Aorta (tissue), 5 donors: ENCODE results near the gene KCNMA1. TPM values are rescaled to one million over a fixed set of nuclear protein-coding genes. Genes with fewer than 3 reads are reported as not detected.

Experiments
- ATAC-seq: fragments of 200-7000 bp; cut with Tn5 transposase; one replicate; pipeline ENCODE4 v1.9.1; 2022; ENCODE audit warnings: moderate library complexity; ENCODE audit not compliant: low FRiP score
- DNase-seq, 2 donors: peaks; one replicate each; pipeline ENCODE4 v3.0.0-alpha.2; 2020
- H3K27ac ChIP-seq, 2 donors: one replicate each; pipeline ENCODE4 v1.5.1; 2013; ENCODE audit warnings: low read length in 2 of 2, mild to moderate bottlenecking in 2 of 2, moderate library complexity in 2 of 2, control low read depth in 1 of 2, inconsistent platforms in 1 of 2, low read depth in 1 of 2
- H3K27me3 ChIP-seq, 2 donors: one replicate each; pipeline ENCODE4 v1.6.1; 2013; ENCODE audit warnings: control low read depth in 1 of 2, low read length in 1 of 2, mild to moderate bottlenecking in 1 of 2, moderate library complexity in 1 of 2; ENCODE audit not compliant: insufficient read depth in 2 of 2, control insufficient read depth in 1 of 2
- H3K36me3 ChIP-seq, 2 donors: one replicate each; pipeline ENCODE4 v1.6.1; 2013; ENCODE audit warnings: control low read depth in 1 of 2, low read length in 1 of 2, mild to moderate bottlenecking in 1 of 2; ENCODE audit not compliant: insufficient read depth in 2 of 2, control insufficient read depth in 1 of 2
- H3K4me1 ChIP-seq, 2 donors: one replicate each; pipeline ENCODE4 v1.6.1; 2013; ENCODE audit warnings: low read length in 2 of 2, control low read depth in 1 of 2, mild to moderate bottlenecking in 1 of 2, moderate library complexity in 1 of 2; ENCODE audit not compliant: insufficient read depth in 2 of 2, control insufficient read depth in 1 of 2
- H3K4me3 ChIP-seq, 2 donors: one replicate each; pipeline ENCODE4 v1.5.1; 2013; ENCODE audit warnings: low read length in 2 of 2, control low read depth in 1 of 2, mild to moderate bottlenecking in 1 of 2
- H3K9me3 ChIP-seq: one replicate; pipeline ENCODE4 v1.6.1; 2013; ENCODE audit warnings: mild to moderate bottlenecking, low read length; ENCODE audit not compliant: control insufficient read depth
- WGBS, 2 donors: extraction: QIAGEN DNeasy Blood & Tissue Kit; methylation state at CpG; one replicate each; pipeline ENCODE4 v1.1.7; 2013; 5-methylcytosine and 5-hydroxymethylcytosine counted together
- intact Hi-C, 2 donors: fragments of 100-400 bp; cut with DNase I; formaldehyde crosslinking; loops; one replicate each; pipeline versions ENCODE4 v1.14.2 to v1.15.0; 2022
- polyA plus RNA-seq, 2 donors: library from polyadenylated mRNA; stranded (reverse); fragments of 200-250 nt; gene quantifications; one replicate each; pipeline ENCODE4 v1.2.3, GENCODE V29; 2013
- total RNA-seq, 2 donors: library from RNA; stranded (reverse); fragmentation: NEBNext Ultra II Directional; extraction: Animal tissue kit (Norgen Biotek cat#: 25700); gene quantifications; one replicate each; pipeline ENCODE4 v1.2.1, GENCODE V29; 2021
- donor health status: healthy with polysubstance abuse.
- donor health status: Bipolar disorder and iron deficiency.
- donor health status: DM: no; HTN: no; CAD: no.
- donor health status: DM: no; HTN: no; CAD: no.
- donor health status: DM: yes; HTN: yes; CAD: no.

Gene KCNMA1
- total and polyA plus RNA-seq, 4 donors, result 36.8 to 163 (median 125) TPM

- Histone ChIP-seq H3K36me3 (no peaks in the 10 kb centered on the region), H3K4me1 (peaks cover 0 to 8% of the 10 kb centered on the region in 2 donors), H3K27ac (no peak overlapping the region), H3K9me3 (no peaks in the 10 kb centered on the region), H3K4me3 (no peak overlapping the region), H3K27me3 (no peaks in the 10 kb centered on the region)
- 23 to 31% methylated on average over 7 of the region's 7 CpGs for WGBS, 2 donors
- intact Hi-C loops, result no loop called here
- ATAC-seq (no peak), DNase-seq (no peak)
These were observed 227.7 kb downstream of the KCNMA1 start for GRCh38 chr10:77409697-77410471.

GRCh38 chr10:77408259-77408658 lies 229.3 kb downstream of the KCNMA1 start:
- Histone ChIP-seq H3K27ac (no peak overlapping the region), H3K4me3 (no peak overlapping the region), H3K27me3 (no peaks in the 10 kb centered on the region), H3K9me3 (no peaks in the 10 kb centered on the region), H3K36me3 (no peaks in the 10 kb centered on the region), H3K4me1 (peaks cover 0 to 8% of the 10 kb centered on the region in 2 donors)
- DNase-seq (no peak), ATAC-seq (no peak)
- 89 to 91% methylated on average over 8 of the region's 8 CpGs for WGBS, 2 donors
- intact Hi-C loops, result no loop called here

GRCh38 chr10:77406764-77407430 lies 230.7 kb downstream of the KCNMA1 start:
- Histone ChIP-seq H3K4me1 (peaks cover 0 to 3% of the 10 kb centered on the region in 2 donors), H3K36me3 (no peaks in the 10 kb centered on the region), H3K4me3 (no peak overlapping the region), H3K9me3 (no peaks in the 10 kb centered on the region), H3K27me3 (no peaks in the 10 kb centered on the region), H3K27ac (peak overlapping the region; percentile 5 to 24)
- ATAC-seq (no peak), DNase-seq (no peak)
- WGBS, 2 donors, result 56 to 60% methylated on average over 5 of the region's 5 CpGs
- intact Hi-C loops, result no loop called here

GRCh38 chr10:77405771-77406241 lies 231.8 kb downstream of the KCNMA1 start:
- Histone ChIP-seq H3K4me1 (peaks cover 0 to 3% of the 10 kb centered on the region in 2 donors), H3K36me3 (no peaks in the 10 kb centered on the region), H3K27me3 (no peaks in the 10 kb centered on the region), H3K27ac (peak overlapping the region in 1 of 2 donors; percentile 73), H3K9me3 (no peaks in the 10 kb centered on the region), H3K4me3 (no peak overlapping the region)
- peak; percentile 88 to 92 for DNase-seq
- WGBS, 2 donors, result 1 to 2% methylated on average over 5 of the region's 5 CpGs
- peak; percentile 65 for ATAC-seq
- intact Hi-C loops, result no loop called here

GRCh38 chr10:77404810-77405209 lies 232.8 kb downstream of the KCNMA1 start:
- intact Hi-C loops, result no loop called here
- 63 to 65% methylated on average over 3 of the region's 3 CpGs for WGBS, 2 donors
- Histone ChIP-seq H3K27ac (no peak overlapping the region), H3K4me3 (no peak overlapping the region), H3K4me1 (peaks cover 0 to 3% of the 10 kb centered on the region in 2 donors), H3K36me3 (no peaks in the 10 kb centered on the region), H3K9me3 (no peaks in the 10 kb centered on the region), H3K27me3 (no peaks in the 10 kb centered on the region)
- DNase-seq, result no peak
- no peak for ATAC-seq

GRCh38 chr10:77403761-77404160 lies 233.8 kb downstream of the KCNMA1 start:
- Histone ChIP-seq H3K36me3 (no peaks in the 10 kb centered on the region), H3K4me1 (peaks cover 2 to 3% of the 10 kb centered on the region in 2 donors), H3K27me3 (no peaks in the 10 kb centered on the region), H3K4me3 (no peak overlapping the region), H3K27ac (no peak overlapping the region), H3K9me3 (no peaks in the 10 kb centered on the region)
- ATAC-seq (no peak), DNase-seq (no peak)
- intact Hi-C loops, result no loop called here
- 86 to 88% methylated on average over 8 of the region's 8 CpGs for WGBS, 2 donors

GRCh38 chr10:77401683-77402082 lies 235.9 kb downstream of the KCNMA1 start:
- no peak overlapping the region for H3K27ac ChIP-seq

GRCh38 chr10:77400033-77400432 lies 237.6 kb downstream of the KCNMA1 start:
- Histone ChIP-seq H3K36me3 (no peaks in the 10 kb centered on the region), H3K4me1 (peaks cover 0 to 2% of the 10 kb centered on the region in 2 donors), H3K9me3 (no peaks in the 10 kb centered on the region), H3K27ac (peak overlapping the region in 1 of 2 donors; percentile 0), H3K27me3 (no peaks in the 10 kb centered on the region), H3K4me3 (no peak overlapping the region)
- intact Hi-C loops, result no loop called here
- ATAC-seq (no peak), DNase-seq (no peak)
- 60 to 65% methylated on average over 4 of the region's 4 CpGs for WGBS, 2 donors

More at GRCh38 chr10:77401683-77402082, 235.9 kb downstream of the KCNMA1 start:
- no peaks in the 10 kb centered on the region for H3K36me3 ChIP-seq
- no peak for ATAC-seq
- no peak for DNase-seq
- H3K4me3 ChIP-seq, result no peak overlapping the region
- H3K27me3 ChIP-seq, result no peaks in the 10 kb centered on the region
- peaks cover 0 to 2% of the 10 kb centered on the region in 2 donors for H3K4me1 ChIP-seq
- intact Hi-C loops, result no loop called here
- H3K9me3 ChIP-seq, result no peaks in the 10 kb centered on the region
- 92 to 93% methylated on average over 3 of the region's 3 CpGs for WGBS, 2 donors
